ENCODE measurements around the gene SCGN.

Gene SCGN

DNA sequence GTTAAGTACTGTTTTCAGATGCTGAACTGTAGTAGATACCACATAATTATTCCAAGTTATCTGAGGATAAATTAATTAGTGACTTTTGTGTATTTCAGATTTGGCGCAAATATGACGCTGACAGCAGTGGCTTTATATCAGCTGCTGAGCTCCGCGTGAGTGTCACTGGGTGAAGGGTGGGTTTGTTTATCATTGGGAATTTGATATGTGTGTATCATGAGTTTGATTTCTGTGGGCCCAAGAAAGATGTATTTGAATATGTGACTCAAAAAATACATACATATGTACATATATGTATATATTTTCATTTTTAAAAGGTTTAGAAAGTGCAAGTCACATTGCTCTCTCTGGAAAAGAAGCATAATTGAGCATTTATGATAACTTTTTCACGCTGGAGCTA is 17.4 kb downstream of the SCGN start:
- no peak for ATAC-seq

GRCh38 chr6:25670208-25670607 is 18.2 kb downstream of the SCGN start:
- TF ChIP-seq CREB5 (CRISPR knock-in tag; IDR thresholded peaks at IDR 0.05; ENCODE audit: low read depth) (no peak), RARB (CRISPR knock-in tag; IDR thresholded peaks at IDR 0.05) (no peak), ZC3H10 (CRISPR knock-in tag; IDR thresholded peaks at IDR 0.05) (no peak), ZFP3 (CRISPR knock-in tag; IDR thresholded peaks at IDR 0.05) (no peak), PPARA (CRISPR knock-in tag; IDR thresholded peaks at IDR 0.05; ENCODE audit: borderline replicate concordance) (no peak), TOX (CRISPR knock-in tag; IDR thresholded peaks at IDR 0.05; ENCODE audit: borderline replicate concordance) (no peak), ZNF70 (CRISPR knock-in tag; IDR thresholded peaks at IDR 0.05) (no peak), ZFP30 (CRISPR knock-in tag; IDR thresholded peaks at IDR 0.05) (no peak)
- ATAC-seq, result no peak

More for the DNA sequence above, 17.4 kb downstream of the SCGN start:
- no peak for TF ChIP-seq ARNTL (CRISPR knock-in tag; IDR thresholded peaks at IDR 0.05; ENCODE audit: borderline replicate concordance, low read depth)
- TF ChIP-seq TCF4 (CRISPR knock-in tag; IDR thresholded peaks at IDR 0.05; ENCODE audit: borderline replicate concordance), result no peak
- no peak for TF ChIP-seq ZNF565 (CRISPR knock-in tag; conservative IDR thresholded peaks at IDR 0.05; ENCODE audit: low read depth)
- no peak for TF ChIP-seq ZC3H10 (CRISPR knock-in tag; IDR thresholded peaks at IDR 0.05)
- TF ChIP-seq TOX (CRISPR knock-in tag; IDR thresholded peaks at IDR 0.05; ENCODE audit: borderline replicate concordance), result no peak
- TF ChIP-seq SNAI2 (CRISPR knock-in tag; IDR thresholded peaks at IDR 0.05), result no peak
- TF ChIP-seq ESRRG (CRISPR knock-in tag; IDR thresholded peaks at IDR 0.05), result no peak
- no peak for TF ChIP-seq PPARA (CRISPR knock-in tag; IDR thresholded peaks at IDR 0.05; ENCODE audit: borderline replicate concordance)
- no peak for TF ChIP-seq BACH2 (CRISPR knock-in tag; IDR thresholded peaks at IDR 0.05; ENCODE audit: borderline replicate concordance)
- TF ChIP-seq ZNF70 (CRISPR knock-in tag; IDR thresholded peaks at IDR 0.05), result no peak
- TF ChIP-seq PATZ1 (CRISPR knock-in tag; IDR thresholded peaks at IDR 0.05; ENCODE audit: borderline replicate concordance), result no peak
- TF ChIP-seq GLIS3 (CRISPR knock-in tag; IDR thresholded peaks at IDR 0.05), result no peak
- no peak for TF ChIP-seq ZNF8 (CRISPR knock-in tag; IDR thresholded peaks at IDR 0.05)
- no peak for TF ChIP-seq ZFP30 (CRISPR knock-in tag; IDR thresholded peaks at IDR 0.05)
- no peak for TF ChIP-seq CSDC2 (CRISPR knock-in tag; IDR thresholded peaks at IDR 0.05)
- no peak for TF ChIP-seq ZFP3 (CRISPR knock-in tag; IDR thresholded peaks at IDR 0.05)
- no peak for TF ChIP-seq ISL1 (CRISPR knock-in tag; IDR thresholded peaks at IDR 0.05)
- TF ChIP-seq, protein P1, sequence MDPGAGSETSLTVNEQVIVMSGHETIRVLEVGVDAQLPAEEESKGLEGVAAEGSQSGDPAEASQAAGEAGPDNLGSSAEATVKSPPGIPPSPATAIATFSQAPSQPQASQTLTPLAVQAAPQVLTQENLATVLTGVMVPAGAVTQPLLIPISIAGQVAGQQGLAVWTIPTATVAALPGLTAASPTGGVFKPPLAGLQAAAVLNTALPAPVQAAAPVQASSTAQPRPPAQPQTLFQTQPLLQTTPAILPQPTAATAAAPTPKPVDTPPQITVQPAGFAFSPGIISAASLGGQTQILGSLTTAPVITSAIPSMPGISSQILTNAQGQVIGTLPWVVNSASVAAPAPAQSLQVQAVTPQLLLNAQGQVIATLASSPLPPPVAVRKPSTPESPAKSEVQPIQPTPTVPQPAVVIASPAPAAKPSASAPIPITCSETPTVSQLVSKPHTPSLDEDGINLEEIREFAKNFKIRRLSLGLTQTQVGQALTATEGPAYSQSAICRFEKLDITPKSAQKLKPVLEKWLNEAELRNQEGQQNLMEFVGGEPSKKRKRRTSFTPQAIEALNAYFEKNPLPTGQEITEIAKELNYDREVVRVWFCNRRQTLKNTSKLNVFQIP (CRISPR knock-in tag; IDR thresholded peaks at IDR 0.05; ENCODE audit: borderline replicate concordance, low read depth), result no peak
- TF ChIP-seq OSR1 (CRISPR knock-in tag; IDR thresholded peaks at IDR 0.05), result no peak
- no peak for TF ChIP-seq CREB5 (CRISPR knock-in tag; IDR thresholded peaks at IDR 0.05; ENCODE audit: low read depth)

GRCh38 chr6:25670793-25671513 is 18.9 kb downstream of the SCGN start:
- ATAC-seq, result no peak
- TF ChIP-seq CSDC2 (CRISPR knock-in tag; IDR thresholded peaks at IDR 0.05), result no peak
- TF ChIP-seq, protein P1 (CRISPR knock-in tag; IDR thresholded peaks at IDR 0.05; ENCODE audit: borderline replicate concordance, low read depth), result no peak
- no peak for TF ChIP-seq ZNF70 (CRISPR knock-in tag; IDR thresholded peaks at IDR 0.05)
- no peak for TF ChIP-seq ZFP3 (CRISPR knock-in tag; IDR thresholded peaks at IDR 0.05)

Data from SK-N-SH treated with all-trans-retinoic acid at 6 μM for 48 hours (cell line).